Inferior parietal cortex (tissue), 1 donor: ENCODE results near the gene C10orf62.
"Not testable (repeated sequence)": the region's sequence is repeated elsewhere in the genome, so short reads cannot be mapped to it uniquely, and the experiment has no call there.

Source experiments
- DNase-seq: peaks from one replicate; pipeline ENCODE4 v3.0.0-alpha.2; 2016; ENCODE audit errors: extremely low spot score

The C10orf62 gene

GRCh38 chr10:97564776-97565175, 24.7 kb upstream of the C10orf62 start:
- DNase-seq, result no peak

- DNase-seq, result no peak
Measured at GRCh38 chr10:97566336-97566996, 23.1 kb upstream of the C10orf62 start.

GRCh38 chr10:97567891-97568290, 21.6 kb upstream of the C10orf62 start:
- DNase-seq, result no peak

- DNase-seq, result no peak
Measured at GRCh38 chr10:97570146-97570788, 19.3 kb upstream of the C10orf62 start.

GRCh38 chr10:97570789-97571471, 18.6 kb upstream of the C10orf62 start:
- DNase-seq, result no peak

- no peak for DNase-seq
Measured at GRCh38 chr10:97571622-97572021, 17.9 kb upstream of the C10orf62 start.

GRCh38 chr10:97572214-97572989, 17.1 kb upstream of the C10orf62 start, which contains the start of gene ANKRD2:
Gene ANKRD2 (plus strand): TSS chr10:97572779. CDS start chr10:97572789, 10 bp downstream.
- peak; percentile 77 for DNase-seq

- DNase-seq, result no peak
Measured at GRCh38 chr10:97573021-97573420, 16.5 kb upstream of the C10orf62 start.

- DNase-seq, result no peak
Measured at GRCh38 chr10:97573672-97574071, 15.8 kb upstream of the C10orf62 start.

GRCh38 chr10:97574374-97575126, 15.0 kb upstream of the C10orf62 start:
- DNase-seq, result no peak

- DNase-seq, result no peak
Measured at GRCh38 chr10:97575127-97575668, 14.3 kb upstream of the C10orf62 start.

GRCh38 chr10:97576487-97576886, 13.0 kb upstream of the C10orf62 start:
- not testable (repeated sequence) for DNase-seq

GRCh38 chr10:97577701-97578100, 11.8 kb upstream of the C10orf62 start:
- no peak for DNase-seq

GRCh38 chr10:97578171-97578844, 11.2 kb upstream of the C10orf62 start:
- no peak for DNase-seq

- no peak for DNase-seq
Measured at GRCh38 chr10:97580421-97581367, 8.8 kb upstream of the C10orf62 start.

- DNase-seq, result no peak
Measured at GRCh38 chr10:97582169-97582568, 7.4 kb upstream of the C10orf62 start.

- DNase-seq, result no peak
Measured at GRCh38 chr10:97583476-97583875, 6.0 kb upstream of the C10orf62 start.

- DNase-seq, result peak; percentile 81
Measured at GRCh38 chr10:97584060-97584797, 5.3 kb upstream of the C10orf62 start, which contains the start of gene HOGA1. Gene HOGA1 (plus strand): TSS chr10:97584389. CDS start chr10:97584704, 315 bp downstream.
